ENCODE data around the gene SETD5.

- TF ChIP-seq CTCF (conservative IDR thresholded peaks at IDR 0.05; ENCODE audit: low read depth, low read length), result no peak
- TF ChIP-seq SMC3 (IDR thresholded peaks at IDR 0.05; ENCODE audit: low read depth, low read length), result no peak
- TF ChIP-seq POLR2A (IDR thresholded peaks at IDR 0.05; ENCODE audit: low read depth, low read length), result no peak
- TF ChIP-seq RAD21 (IDR thresholded peaks at IDR 0.05; ENCODE audit: low read length), result no peak
- TF ChIP-seq USF2 (IDR thresholded peaks at IDR 0.05; ENCODE audit: low read depth, low read length), result no peak
- no peak for TF ChIP-seq RCOR1 (IDR thresholded peaks at IDR 0.05; ENCODE audit: insufficient replicate concordance, low read length)
- TF ChIP-seq CEBPB (IDR thresholded peaks at IDR 0.05; ENCODE audit: low read depth, low read length), result no peak
- TF ChIP-seq BHLHE40 (IDR thresholded peaks at IDR 0.05; ENCODE audit: low read depth, low read length), result no peak
- TF ChIP-seq NFE2L2 (IDR thresholded peaks at IDR 0.05; ENCODE audit: low read depth, low read length), result no peak
- TF ChIP-seq RFX5 (IDR thresholded peaks at IDR 0.05; ENCODE audit: low read depth, low read length), result no peak
Measured at GRCh38 chr3:9512456-9513045, 115.1 kb downstream of the SETD5 start.

Measured in IMR-90 (cell line).